ENCODE results near the gene MESP1.

DNA sequence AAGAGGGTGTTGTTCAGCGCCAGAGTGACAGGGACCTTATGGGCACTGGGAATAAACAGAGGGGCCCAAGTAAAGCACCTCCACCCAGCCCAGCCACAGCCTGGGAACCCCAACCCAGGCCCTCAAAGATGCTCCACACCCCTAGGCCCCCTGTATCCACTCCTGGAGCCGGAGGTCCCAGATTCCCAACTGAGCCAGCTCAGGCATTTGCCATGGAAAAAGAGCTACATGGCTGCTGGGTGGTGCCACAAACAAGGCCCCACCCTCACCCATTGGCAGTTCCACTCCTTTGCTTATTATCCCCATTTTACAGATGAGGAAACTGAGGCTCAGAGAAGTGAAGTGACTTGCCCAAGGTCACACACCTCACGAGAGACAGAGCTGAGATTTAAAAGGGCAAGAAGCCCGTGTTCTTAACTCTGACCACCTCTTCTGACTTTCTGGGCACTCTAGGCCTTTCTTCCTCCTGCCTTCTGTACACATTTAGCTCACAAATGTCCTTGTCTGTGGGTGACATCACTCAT is 46.7 kb upstream of the MESP1 start:
- TF ChIP-seq, protein P1, sequence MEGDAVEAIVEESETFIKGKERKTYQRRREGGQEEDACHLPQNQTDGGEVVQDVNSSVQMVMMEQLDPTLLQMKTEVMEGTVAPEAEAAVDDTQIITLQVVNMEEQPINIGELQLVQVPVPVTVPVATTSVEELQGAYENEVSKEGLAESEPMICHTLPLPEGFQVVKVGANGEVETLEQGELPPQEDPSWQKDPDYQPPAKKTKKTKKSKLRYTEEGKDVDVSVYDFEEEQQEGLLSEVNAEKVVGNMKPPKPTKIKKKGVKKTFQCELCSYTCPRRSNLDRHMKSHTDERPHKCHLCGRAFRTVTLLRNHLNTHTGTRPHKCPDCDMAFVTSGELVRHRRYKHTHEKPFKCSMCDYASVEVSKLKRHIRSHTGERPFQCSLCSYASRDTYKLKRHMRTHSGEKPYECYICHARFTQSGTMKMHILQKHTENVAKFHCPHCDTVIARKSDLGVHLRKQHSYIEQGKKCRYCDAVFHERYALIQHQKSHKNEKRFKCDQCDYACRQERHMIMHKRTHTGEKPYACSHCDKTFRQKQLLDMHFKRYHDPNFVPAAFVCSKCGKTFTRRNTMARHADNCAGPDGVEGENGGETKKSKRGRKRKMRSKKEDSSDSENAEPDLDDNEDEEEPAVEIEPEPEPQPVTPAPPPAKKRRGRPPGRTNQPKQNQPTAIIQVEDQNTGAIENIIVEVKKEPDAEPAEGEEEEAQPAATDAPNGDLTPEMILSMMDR (IDR thresholded peaks at IDR 0.05; ENCODE audit: poor library complexity): no peak
- no peak for TF ChIP-seq EZH2phosphoT487 (IDR thresholded peaks at IDR 0.05; ENCODE audit: low read depth, severe bottlenecking, unreplicated experiment)
